HG03342 (cell line): ENCODE data around the gene RNF126.
"Not testable (repeated sequence)": the region's sequence is repeated elsewhere in the genome, so short reads cannot be mapped to it uniquely, and the experiment has no call there.

Experiments
- ATAC-seq: cut with Tn5 transposase; IDR thresholded peaks from one replicate; pipeline ENCODE4 v1.9.1; 2021; ENCODE audit warnings: mild to moderate bottlenecking, moderate library complexity; ENCODE audit not compliant: unreplicated experiment

Gene RNF126

GRCh38 chr19:632579-633067, 30.4 kb downstream of the RNF126 start:
- ATAC-seq = peak; percentile 23

- no peak for ATAC-seq
These were observed 32.9 kb downstream of the RNF126 start for GRCh38 chr19:629961-630714.

GRCh38 chr19:629515-629914, 33.5 kb downstream of the RNF126 start:
- not testable (repeated sequence) for ATAC-seq

GRCh38 chr19:628168-628567, 34.8 kb downstream of the RNF126 start:
- ATAC-seq = no peak

- ATAC-seq = not testable (repeated sequence)
These were observed 36.4 kb downstream of the RNF126 start for GRCh38 chr19:626566-626965.

- no peak for ATAC-seq
These were observed 37.8 kb downstream of the RNF126 start for GRCh38 chr19:625257-625656.

- no peak for ATAC-seq
These were observed 38.4 kb downstream of the RNF126 start for GRCh38 chr19:624433-625109.

GRCh38 chr19:623974-624373, 39.0 kb downstream of the RNF126 start:
- no peak for ATAC-seq

GRCh38 chr19:623175-623916, 39.7 kb downstream of the RNF126 start:
- no peak for ATAC-seq

GRCh38 chr19:622666-623065, 40.3 kb downstream of the RNF126 start:
- no peak for ATAC-seq

- ATAC-seq = no peak
These were observed 41.2 kb downstream of the RNF126 start for GRCh38 chr19:621819-622218.

GRCh38 chr19:621191-621590, 41.8 kb downstream of the RNF126 start:
- not testable (repeated sequence) for ATAC-seq

GRCh38 chr19:620166-620862, 42.7 kb downstream of the RNF126 start:
- ATAC-seq = no peak

- no peak for ATAC-seq
These were observed 43.6 kb downstream of the RNF126 start for GRCh38 chr19:619286-620002.

GRCh38 chr19:618674-619285, 44.2 kb downstream of the RNF126 start:
- no peak for ATAC-seq

GRCh38 chr19:618247-618619, 44.8 kb downstream of the RNF126 start:
- no peak for ATAC-seq

- ATAC-seq = no peak
These were observed 45.3 kb downstream of the RNF126 start for GRCh38 chr19:617551-618246.

GRCh38 chr19:616747-617526, 46.1 kb downstream of the RNF126 start:
- ATAC-seq = no peak
